HepG2 (cell line): Measurements from ENCODE around the gene LMF2. TPM values are rescaled to one million over a fixed set of nuclear protein-coding genes. Genes with fewer than 3 reads are reported as not detected.

ENCODE experiments used
- ATAC-seq: fragments of 200-7000 bp; cut with Tn5 transposase; 3 replicates; pipeline ENCODE4 v1.9.1; 2020; ENCODE audit warnings: mild to moderate bottlenecking, moderate library complexity
- BruUV-seq: library from RNA; stranded (reverse); fragments of 400-500 nt; replicated peaks from 2 replicates; lab custom pipeline; 2021; lab: Mats Ljungman, UMichigan
- CTCF ChIA-PET: fragments of 300-600 bp; formaldehyde crosslinking; extraction: SDS; loops from one replicate; lab custom pipeline; 2021; ENCODE audit warnings: low total read pairs, inconsistent platforms, low intra/inter-chr PET ratio; lab: Yijun Ruan, JAX
- POLR2A ChIA-PET: fragments of 350-600 bp; sonication (Branson Sonifier 250); formaldehyde crosslinking; loops from one replicate; lab custom pipeline; 2020; ENCODE audit warnings: antibody characterized with exemption, inconsistent platforms; lab: Yijun Ruan, JAX
- DNase-seq: peaks from one replicate; pipeline ENCODE4 v3.0.0-alpha.2; 2015; ENCODE audit warnings: low spot score
- FAIRE-seq: peaks from 3 replicates; lab custom pipeline; 2011; peaks lifted over from hg19 to GRCh38; lab: Jason Lieb, UNC
- H2AFZ ChIP-seq: one replicate; pipeline ENCODE4 v1.6.1; 2011; ENCODE audit warnings: low read length, inconsistent platforms
- H3K27ac ChIP-seq: fragments of 300-600 bp; 3 replicates; pipeline ENCODE4 v1.8.0; 2011; ENCODE audit warnings: mixed run types, mild to moderate bottlenecking, mixed read lengths, low read length, inconsistent platforms; ENCODE audit not compliant: insufficient read depth; ENCODE audit errors: extremely low read length
- H3K27me3 ChIP-seq, 2 experiments: fragments of 200-600 bp in 1 of 2; 2 replicates in 1 of 2; 3 replicates in 1 of 2; pipeline versions ENCODE4 v1.6.0 to v1.8.0; 2011; ENCODE audit warnings: low read length in 2 of 2, mild to moderate bottlenecking in 2 of 2, moderate library complexity in 2 of 2, inconsistent platforms in 1 of 2; ENCODE audit not compliant: insufficient read depth in 2 of 2, control insufficient read depth in 1 of 2
- H3K36me3 ChIP-seq, 2 experiments: fragments of 200-600 bp in 1 of 2; replicated peaks in 1 of 2; 2 replicates in 1 of 2; 3 replicates in 1 of 2; pipeline versions ENCODE4 v1.5.1 to v1.8.0; 2011; ENCODE audit warnings: low read length in 2 of 2, inconsistent platforms in 1 of 2; ENCODE audit not compliant: insufficient read depth in 2 of 2, control insufficient read depth in 1 of 2
- H3K4me1 ChIP-seq: 2 replicates; pipeline ENCODE4 v1.5.1; 2012; ENCODE audit warnings: low read length, inconsistent platforms; ENCODE audit not compliant: insufficient read depth
- H3K4me2 ChIP-seq: 2 replicates; pipeline ENCODE4 v1.6.0; 2011; ENCODE audit warnings: low read depth, low read length, inconsistent platforms
- H3K4me3 ChIP-seq, 3 experiments: fragments of 200-600 bp in 1 of 3; sonication (generic), shearing (Covaris generic) in 1 of 3; replicated peaks in 1 of 3; 2 replicates each; pipeline ENCODE4 v1.5.1; 2011 to 2016; ENCODE audit warnings: low read length in 3 of 3, inconsistent platforms in 2 of 3, low read depth in 2 of 3, mild to moderate bottlenecking in 2 of 3, control low read depth in 1 of 3, mixed read lengths in 1 of 3; ENCODE audit not compliant: insufficient read depth in 1 of 3
- H3K79me2 ChIP-seq: one replicate; pipeline ENCODE4 v1.6.1; 2011; ENCODE audit warnings: low read length, inconsistent platforms; ENCODE audit not compliant: insufficient read depth
- H3K9ac ChIP-seq: 2 replicates; pipeline ENCODE4 v1.6.0; 2011; ENCODE audit warnings: mild to moderate bottlenecking, low read depth, low read length, inconsistent platforms; ENCODE audit not compliant: insufficient read depth
- H3K9me3 ChIP-seq: 2 replicates; pipeline ENCODE4 v1.5.1; 2012; ENCODE audit warnings: mild to moderate bottlenecking, low read length
- H4K20me1 ChIP-seq: 2 replicates; pipeline ENCODE4 v1.6.0; 2011; ENCODE audit warnings: inconsistent platforms, mild to moderate bottlenecking, low read length, moderate library complexity; ENCODE audit not compliant: insufficient read depth
- HIVEP1 ChIP-seq: sonication (generic); formaldehyde crosslinking; IDR thresholded peaks from 2 replicates; pipeline ENCODE4 v1.4.0; 2020; ENCODE audit warnings: mild to moderate bottlenecking, missing genetic modification reagents
- MEF2D ChIP-seq: sonication (generic); formaldehyde crosslinking; IDR thresholded peaks from 2 replicates; pipeline ENCODE4 v1.5.1; 2020; ENCODE audit warnings: mild to moderate bottlenecking, missing genetic modification reagents
- MIXL1 ChIP-seq: IDR thresholded peaks from 2 replicates; pipeline ENCODE4 v1.6.1; 2016
- NFIB ChIP-seq: sonication (generic); formaldehyde crosslinking; IDR thresholded peaks from 2 replicates; pipeline ENCODE4 v1.9.0; 2021; ENCODE audit warnings: missing genetic modification reagents, mild to moderate bottlenecking, borderline replicate concordance
- NFRKB ChIP-seq: fragments of 450-650 bp; IDR thresholded peaks from 2 replicates; pipeline ENCODE4 v1.6.1; 2017
- NR2F1 ChIP-seq, 2 experiments: fragments of 450-650 bp in 1 of 2; formaldehyde crosslinking in 1 of 2; IDR thresholded peaks; 2 replicates each; pipeline versions ENCODE4 v1.5.0 to v1.6.1; 2016 to 2020; ENCODE audit warnings: mild to moderate bottlenecking in 1 of 2, missing compliant biosample characterization in 1 of 2, missing genetic modification reagents in 1 of 2, moderate library complexity in 1 of 2
- PLRG1 ChIP-seq: fragments of 450-650 bp; conservative IDR thresholded peaks from 2 replicates; pipeline ENCODE4 v1.6.1; 2016
- PRMT3 ChIP-seq: sonication (generic); formaldehyde crosslinking; IDR thresholded peaks from 2 replicates; pipeline ENCODE4 v1.8.1; 2022; ENCODE audit warnings: low read depth, mild to moderate bottlenecking, moderate library complexity, missing genetic modification reagents, borderline replicate concordance
- RBFOX2 ChIP-seq: fragments of 200-400 bp; formaldehyde crosslinking; IDR thresholded peaks from 2 replicates; pipeline ENCODE4 v1.6.1; 2017; ENCODE audit warnings: low read depth, mild to moderate bottlenecking, low read length
- SP1 ChIP-seq, 2 experiments: fragments of 450-650 bp in 1 of 2; sonication (generic) in 1 of 2; formaldehyde crosslinking in 1 of 2; IDR thresholded peaks; 2 replicates each; pipeline versions ENCODE4 v1.4.0 to v1.6.1; 2016 to 2020; ENCODE audit warnings: missing genetic modification reagents in 1 of 2
- SP2 ChIP-seq: sonication (generic); formaldehyde crosslinking; IDR thresholded peaks from 2 replicates; pipeline ENCODE4 v1.5.1; 2020; ENCODE audit warnings: mild to moderate bottlenecking, missing genetic modification reagents
- TGIF2 ChIP-seq: IDR thresholded peaks from 2 replicates; pipeline ENCODE4 v1.6.1; 2016; ENCODE audit warnings: control low read depth, missing compliant biosample characterization
- ZBTB20 ChIP-seq: sonication (generic); formaldehyde crosslinking; IDR thresholded peaks from 2 replicates; pipeline ENCODE4 v1.8.1; 2023; ENCODE audit warnings: missing genetic modification reagents, low read depth, mild to moderate bottlenecking, borderline replicate concordance
- ZNF674 ChIP-seq: sonication (generic); formaldehyde crosslinking; IDR thresholded peaks from 2 replicates; pipeline ENCODE4 v1.5.0; 2020; ENCODE audit warnings: low read depth, mild to moderate bottlenecking, missing genetic modification reagents
- ZNF776 ChIP-seq: sonication (generic); formaldehyde crosslinking; IDR thresholded peaks from 2 replicates; pipeline ENCODE4 v1.4.0; 2020; ENCODE audit warnings: mild to moderate bottlenecking, missing genetic modification reagents
- WGBS: methylation state at CpG from one replicate; pipeline ENCODE4 v1.1.6; 2017; ENCODE audit warnings: low lambda C conversion rate; 5-methylcytosine and 5-hydroxymethylcytosine counted together
- in situ Hi-C: cut with HindIII; loops from 2 replicates; pipeline ENCODE4 v1.10.0; 2017; ENCODE audit warnings: low pct_unique_long_range_greater_than_20kb; ENCODE audit not compliant: extremely low pct_ligation_motif_present
- intact Hi-C: fragments of 100-400 bp; cut with micrococcal nuclease; formaldehyde crosslinking; loops from one replicate; pipeline ENCODE4 v1.10.0; 2022; ENCODE audit not compliant: unreplicated experiment
- polyA plus RNA-seq, 8 experiments: library from polyadenylated mRNA; depleted of rRNA in 3 of 8; stranded (reverse) in 7 of 8; unstranded in 1 of 8; fragments of >200 nt; fragmentation: Illumina TruSeq in 4 of 8; extraction: Trizol in 4 of 8; gene quantifications; 2 replicates each; pipeline versions ENCODE4 v1.2.1 to v1.2.3, GENCODE V29; 2011 to 2016; ENCODE audit warnings: low read depth in 4 of 8, missing spikeins in 1 of 8, mixed read lengths in 1 of 8; ENCODE audit not compliant: insufficient read depth in 1 of 8
- total RNA-seq, 5 experiments: library from RNA; depleted of rRNA; stranded (reverse); fragments of >200 nt; fragmentation: Illumina TruSeq; extraction: Trizol; gene quantifications; 2 replicates each; pipeline ENCODE4 v1.2.3, GENCODE V29; 2016; ENCODE audit warnings: low read depth in 1 of 5
- TF ChIP-seq, protein P1 (sequence below), 2 experiments: sonication (generic) in 1 of 2; formaldehyde crosslinking in 1 of 2; IDR thresholded peaks; 2 replicates each; pipeline versions ENCODE4 v1.4.0 to v1.6.1; 2016 to 2020; ENCODE audit warnings: borderline replicate concordance in 1 of 2, low read depth in 1 of 2, mild to moderate bottlenecking in 1 of 2, missing genetic modification reagents in 1 of 2

LMF2 gene
- total and polyA plus RNA-seq, 2 of the 13 experiments (the other 11 are each of a cell fraction or from before 2014, with no cell fraction given): 23.3 to 30.6 TPM

DNA sequence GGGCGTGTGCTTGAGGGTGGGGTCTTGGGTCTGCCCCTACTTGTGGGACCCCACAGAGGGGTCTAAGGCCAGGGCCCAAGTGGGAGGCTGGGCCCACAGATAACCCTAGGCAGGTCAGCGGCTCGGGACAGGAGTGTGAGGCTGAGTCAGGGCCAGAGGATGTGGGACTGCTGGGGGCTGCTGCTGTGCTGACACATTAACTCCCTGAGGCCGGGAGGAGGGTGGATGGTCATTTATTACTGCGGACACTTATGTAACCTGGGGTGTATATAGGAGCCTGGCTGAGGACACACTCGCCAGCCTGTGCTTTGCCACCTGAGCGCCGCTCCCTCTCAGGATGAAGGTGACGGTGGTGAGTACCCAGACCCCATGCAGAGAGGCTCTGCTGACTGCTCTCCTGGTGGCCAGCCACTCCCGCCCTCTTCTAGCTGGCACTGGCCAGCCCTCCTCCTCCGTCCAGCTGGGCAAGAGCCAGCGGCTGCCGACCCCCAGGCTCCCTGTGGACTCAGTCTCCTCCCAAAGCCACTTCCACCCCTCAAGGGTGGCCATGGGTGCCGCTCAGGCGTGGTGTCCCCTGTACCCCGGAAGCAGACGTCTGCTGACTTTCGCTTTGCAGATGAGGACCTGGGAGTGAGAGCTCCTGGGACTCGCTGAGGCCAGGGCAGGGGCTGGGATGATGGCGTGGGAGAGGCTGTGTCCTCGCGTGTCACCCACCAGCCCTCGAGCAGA lies 20.8 kb downstream of the LMF2 start, which contains the start of gene MIOX (continued):
- TF ChIP-seq MIXL1 (CRISPR knock-in tag) (no peak), HIVEP1 (CRISPR knock-in tag) (no peak), PRMT3 (CRISPR knock-in tag) (no peak)
- TF ChIP-seq, all 625 proteins: peak for 36

- Histone ChIP-seq H4K20me1 (no peaks in the 10 kb centered on the region; the same call in 1 of the 2 replicates), H3K9me3 (no peaks in the 10 kb centered on the region), H3K36me3 (no peaks in the 10 kb centered on the region), H3K4me2 (peak overlapping the region; percentile 87), H3K79me2 (no peaks in the 10 kb centered on the region), H3K4me1 (peaks cover 57% of the 10 kb centered on the region), H3K9ac (peak overlapping the region; percentile 52), H2AFZ (no peak overlapping the region), H3K27ac (peak overlapping the region; percentile 30), H3K4me3 (peak overlapping the region in 2 of 3 experiments; percentile 30 to 64; a peak in 4 of 6 replicates), H3K27me3 (0 out of 5 replicates have a peak, but pooled peaks cover 0 to under 1% of the 10 kb centered on the region in 2 experiments)
- ChIA-PET POLR2A (interaction anchor here (0.6 to 2.2 kb wide), 8 partner anchors 10 to 214 kb away, joined by 3 to 12 read pairs (median 3); partner anchors contain the start of genes LMF2, NCAPH2, SBF1 and SCO2), CTCF (interaction anchor here (0.6 to 1.0 kb wide), 2 partner anchors 13 to 235 kb away, joined by 3 to 5 read pairs; partner anchors contain the start of gene HDAC10)
- peak; percentile 35 for DNase-seq
- peak; percentile 8 for FAIRE-seq
- BruUV-seq: no TSS peak
- ATAC-seq: peak; percentile 55
- 5% methylated on average over 28 of the region's 29 CpGs for WGBS
- in situ Hi-C loops: no loop called here
- intact Hi-C loops: no loop called here
- TF ChIP-seq PLRG1: no peak
- TF ChIP-seq, protein P1, sequence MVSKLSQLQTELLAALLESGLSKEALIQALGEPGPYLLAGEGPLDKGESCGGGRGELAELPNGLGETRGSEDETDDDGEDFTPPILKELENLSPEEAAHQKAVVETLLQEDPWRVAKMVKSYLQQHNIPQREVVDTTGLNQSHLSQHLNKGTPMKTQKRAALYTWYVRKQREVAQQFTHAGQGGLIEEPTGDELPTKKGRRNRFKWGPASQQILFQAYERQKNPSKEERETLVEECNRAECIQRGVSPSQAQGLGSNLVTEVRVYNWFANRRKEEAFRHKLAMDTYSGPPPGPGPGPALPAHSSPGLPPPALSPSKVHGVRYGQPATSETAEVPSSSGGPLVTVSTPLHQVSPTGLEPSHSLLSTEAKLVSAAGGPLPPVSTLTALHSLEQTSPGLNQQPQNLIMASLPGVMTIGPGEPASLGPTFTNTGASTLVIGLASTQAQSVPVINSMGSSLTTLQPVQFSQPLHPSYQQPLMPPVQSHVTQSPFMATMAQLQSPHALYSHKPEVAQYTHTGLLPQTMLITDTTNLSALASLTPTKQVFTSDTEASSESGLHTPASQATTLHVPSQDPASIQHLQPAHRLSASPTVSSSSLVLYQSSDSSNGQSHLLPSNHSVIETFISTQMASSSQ (IDR thresholded peaks at IDR 0.05; ENCODE audit: low read depth): no peak
- TF ChIP-seq, protein P1 (CRISPR knock-in tag; IDR thresholded peaks at IDR 0.05; ENCODE audit: borderline replicate concordance): 0 out of 2 replicates have a peak, but pooled peaks have one; percentile 16
- no peak for TF ChIP-seq NFIB (CRISPR knock-in tag)
- TF ChIP-seq RBFOX2: no peak
- TF ChIP-seq ZNF674 (CRISPR knock-in tag): no peak
- TF ChIP-seq NR2F1 (CRISPR knock-in tag; IDR thresholded peaks at IDR 0.05): peak; percentile 52 to 76; a peak in 1 of 4 replicates
- no peak; the same call in 1 of the 2 replicates for TF ChIP-seq ZBTB20 (CRISPR knock-in tag)
- no peak for TF ChIP-seq SP1 (IDR thresholded peaks at IDR 0.05)
- no peak for TF ChIP-seq SP1 (CRISPR knock-in tag; IDR thresholded peaks at IDR 0.05)
- peak; percentile 88 for TF ChIP-seq TGIF2 (CRISPR knock-in tag)
- TF ChIP-seq ZNF776 (CRISPR knock-in tag): no peak
- TF ChIP-seq SP2 (CRISPR knock-in tag): peak; percentile 22; the same call in 1 of the 2 replicates
- TF ChIP-seq MEF2D (CRISPR knock-in tag): peak; percentile 59
- TF ChIP-seq NFRKB: no peak
Measured at GRCh38 chr22:50485221-50486131, 22.0 kb downstream of the LMF2 start.
